HEK293T (cell line): ENCODE results near the gene P2RX7.

ENCODE experiments used
- CTBP1 ChIP-seq: fragments of 450-650 bp; IDR thresholded peaks from 2 replicates; pipeline ENCODE4 v1.6.1; 2016; ENCODE audit warnings: borderline replicate concordance
- FOXA1 ChIP-seq: fragments of 450-650 bp; IDR thresholded peaks from 2 replicates; pipeline ENCODE4 v1.6.1; 2016; ENCODE audit warnings: mild to moderate bottlenecking
- FOXM1 ChIP-seq: fragments of 450-650 bp; IDR thresholded peaks from 2 replicates; pipeline ENCODE4 v1.6.1; 2017; ENCODE audit warnings: mild to moderate bottlenecking, borderline replicate concordance
- L3MBTL2 ChIP-seq: fragments of 450-650 bp; conservative IDR thresholded peaks from 2 replicates; pipeline ENCODE4 v1.6.1; 2016; ENCODE audit warnings: mild to moderate bottlenecking
- PKNOX1 ChIP-seq: fragments of 450-650 bp; IDR thresholded peaks from 2 replicates; pipeline ENCODE4 v1.6.1; 2016
- SUZ12 ChIP-seq: fragments of 450-650 bp; IDR thresholded peaks from 2 replicates; pipeline ENCODE4 v1.6.1; 2016; ENCODE audit warnings: mild to moderate bottlenecking

- TF ChIP-seq FOXM1 (no peak), CTBP1 (no peak), SUZ12 (no peak), L3MBTL2 (no peak), FOXA1 (no peak), PKNOX1 (no peak)
These were observed 43.5 kb upstream of the P2RX7 start for GRCh38 chr12:121089031-121089812.
